K562 (cell line): Measurements from ENCODE around the gene RBPJ. TPM values are rescaled to one million over a fixed set of nuclear protein-coding genes. Genes with fewer than 3 reads are reported as not detected.

Experiments
- DIDO1 ChIP-seq: fragments of 450-650 bp; IDR thresholded peaks from 2 replicates; pipeline ENCODE4 v1.6.1; 2016; ENCODE audit warnings: low read depth, missing biosample characterization, missing genetic modification characterization
- MGA ChIP-seq: fragments of 450-650 bp; IDR thresholded peaks from 2 replicates; pipeline ENCODE4 v1.6.1; 2016; ENCODE audit warnings: mild to moderate bottlenecking, moderate library complexity
- NFE2L1 ChIP-seq: fragments of 450-650 bp; IDR thresholded peaks from 2 replicates; pipeline ENCODE4 v1.6.1; 2016; ENCODE audit warnings: missing genetic modification characterization, low read depth, mild to moderate bottlenecking, missing compliant biosample characterization, moderate library complexity, borderline replicate concordance
- RCOR1 ChIP-seq, 2 experiments: IDR thresholded peaks; 2 replicates each; pipeline ENCODE4 v1.6.1; 2012; ENCODE audit warnings: low read depth in 2 of 2, low read length in 2 of 2, borderline replicate concordance in 1 of 2, improper control_type of control experiment in 1 of 2
- ZBTB11 ChIP-seq, 3 experiments: fragments of 200-800 bp in 1 of 3; fragments of 250-450 bp in 1 of 3; fragments of 450-650 bp in 1 of 3; sonication (Bioruptor Pico) in 1 of 3; sonication (Bioruptor generic) in 1 of 3; formaldehyde crosslinking in 1 of 3; IDR thresholded peaks; 2 replicates each; pipeline versions ENCODE4 v1.6.1 to v1.8.0; 2016 to 2022; ENCODE audit warnings: mild to moderate bottlenecking in 2 of 3, missing genetic modification characterization in 2 of 3, missing compliant biosample characterization in 1 of 3, moderate library complexity in 1 of 3
- ZMIZ1 ChIP-seq, 2 experiments: fragments of 150-350 bp in 1 of 2; IDR thresholded peaks; 2 replicates each; pipeline ENCODE4 v1.6.1; 2012 to 2016; ENCODE audit warnings: low read depth in 2 of 2, low read length in 2 of 2, mild to moderate bottlenecking in 1 of 2, moderate library complexity in 1 of 2
- ZNF699 ChIP-seq: fragments of 250-450 bp; sonication (Bioruptor Pico); IDR thresholded peaks from 2 replicates; pipeline ENCODE4 v1.8.0; 2021; ENCODE audit warnings: mild to moderate bottlenecking, moderate library complexity; ENCODE audit not compliant: insufficient replicate concordance
- polyA plus RNA-seq, 8 experiments: library from polyadenylated mRNA; depleted of rRNA in 4 of 8; stranded (reverse) in 5 of 8; unstranded in 3 of 8; fragments of >200 nt; fragmentation: Nextera tagmentation in 2 of 8; fragmentation: Illumina TruSeq in 1 of 8; extraction: Ambion mirVana in 2 of 8; extraction: Trizol in 1 of 8; gene quantifications; 2 replicates each; pipeline versions ENCODE4 v1.2.1 to v1.2.3, GENCODE V29; 2011 to 2014; ENCODE audit warnings: inconsistent platforms in 1 of 8, missing spikeins in 1 of 8
- total RNA-seq, 7 experiments: library from RNA; depleted of rRNA in 6 of 7; stranded (reverse); fragments of >200 nt in 6 of 7; fragmentation: Illumina TruSeq in 2 of 7; extraction: Trizol in 2 of 7; gene quantifications; 2 replicates each; pipeline versions ENCODE4 v1.2.1 to v1.2.3, GENCODE V29; 2011 to 2021; ENCODE audit warnings: low replicate concordance in 1 of 7

The RBPJ gene
- total and polyA plus RNA-seq, 9 of the 15 experiments (the other 6 are each of a cell fraction or from before 2014, with no cell fraction given) = 17.2 to 49.4 (median 33.8) TPM

GRCh38 chr4:26290321-26290720 is 30.5 kb upstream of the RBPJ start (continued):
- no peak for TF ChIP-seq MGA
- no peak for TF ChIP-seq DIDO1
- no peak for TF ChIP-seq ZMIZ1 (IDR thresholded peaks at IDR 0.05; ENCODE audit: low read depth in 2 of 2, low read length in 2 of 2)
- no peak for TF ChIP-seq NFE2L1
- no peak for TF ChIP-seq RCOR1 (IDR thresholded peaks at IDR 0.05; ENCODE audit: borderline replicate concordance in 1 of 2, low read depth in 2 of 2, low read length in 2 of 2)
- no peak for TF ChIP-seq ZBTB11 (CRISPR knock-in tag; IDR thresholded peaks at IDR 0.05)
- TF ChIP-seq ZNF699 (CRISPR knock-in tag) = no peak
